Fibroblast of skin of scalp (primary cell): ENCODE results near the gene ATOSA. TPM values are rescaled to one million over a fixed set of nuclear protein-coding genes. Genes with fewer than 3 reads are reported as not detected.

Experiments used
- DNase-seq: peaks from one replicate; pipeline ENCODE4 v3.0.0-alpha.2; 2013
- polyA plus RNA-seq, 2 experiments: library from polyadenylated mRNA; unstranded; fragments of 120-200 nt; gene quantifications; one replicate each; pipeline ENCODE4 v1.2.1, GENCODE V29; 2013; ENCODE audit not compliant: insufficient read length in 2 of 2

The ATOSA gene
- 8.6 TPM for polyA plus RNA-seq (2013, experiment 1 of 2; ENCODE audit: insufficient read length)
- polyA plus RNA-seq (2013, experiment 2 of 2; ENCODE audit: insufficient read length): 10.7 TPM

DNA sequence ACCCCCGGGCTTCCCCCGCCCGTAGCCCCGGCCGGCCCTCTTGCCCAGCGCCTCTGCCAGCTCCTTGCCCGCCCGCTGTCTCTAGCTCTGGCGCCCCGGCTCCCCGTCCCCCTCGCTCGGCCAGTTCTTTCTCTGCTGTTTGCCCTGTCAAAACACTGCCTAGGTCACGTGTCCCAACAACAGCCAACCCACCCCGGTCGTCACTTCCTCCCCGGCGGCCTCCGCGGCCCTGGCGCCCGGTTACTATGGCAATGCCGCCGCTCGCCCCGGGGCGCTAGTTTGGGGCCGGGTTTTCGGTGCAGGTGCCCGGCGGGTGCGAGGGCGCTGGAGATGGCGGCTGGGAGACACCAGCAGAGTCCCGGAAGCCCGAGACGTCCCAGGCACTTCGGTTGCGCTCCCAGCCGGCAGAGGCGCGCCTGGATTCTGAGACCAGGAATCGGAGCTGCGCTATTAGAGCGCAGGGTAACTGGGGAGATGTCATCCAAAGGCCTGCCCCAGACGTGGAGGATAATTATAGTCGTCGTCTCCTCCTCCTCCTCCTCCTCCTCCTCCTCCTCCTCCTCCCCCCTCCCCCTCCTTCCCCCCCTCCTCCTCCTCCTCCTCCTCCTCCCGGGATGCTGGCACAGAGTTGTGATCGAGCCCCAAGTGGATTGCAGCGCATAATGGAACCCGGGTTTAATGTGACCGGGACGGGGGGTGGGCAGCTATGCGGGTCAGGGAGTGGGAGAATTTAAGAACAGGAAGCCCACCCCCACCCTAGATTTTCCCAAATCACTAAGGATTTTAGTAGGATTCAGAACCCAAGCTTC is at the start of gene ATOSA:
Gene ATOSA (minus strand): TSS at position 157 of the 809 bp plus-strand sequence. CDS start 1,367 bp downstream, outside the sequence.
- peak; percentile 86 for DNase-seq

DNA sequence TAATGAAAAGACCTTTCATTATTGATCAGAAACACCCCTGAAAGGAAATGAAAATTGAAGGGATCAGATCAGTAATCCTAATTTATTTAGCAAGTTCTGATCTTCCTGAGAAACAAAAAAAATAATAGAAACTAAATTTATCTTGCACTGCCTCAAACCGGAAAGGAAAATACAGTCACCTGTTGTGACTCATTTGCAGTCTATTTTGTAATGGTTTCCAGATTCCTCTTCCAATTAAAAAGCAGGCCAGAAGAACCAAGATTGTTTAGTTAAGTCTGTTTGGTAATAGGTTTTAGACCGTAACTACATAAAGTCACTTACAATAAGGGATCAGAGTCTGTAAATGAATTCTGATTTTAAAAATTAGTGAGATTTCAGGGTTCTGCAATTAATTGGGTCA is 49.7 kb upstream of the ATOSA start:
- DNase-seq: no peak

DNA sequence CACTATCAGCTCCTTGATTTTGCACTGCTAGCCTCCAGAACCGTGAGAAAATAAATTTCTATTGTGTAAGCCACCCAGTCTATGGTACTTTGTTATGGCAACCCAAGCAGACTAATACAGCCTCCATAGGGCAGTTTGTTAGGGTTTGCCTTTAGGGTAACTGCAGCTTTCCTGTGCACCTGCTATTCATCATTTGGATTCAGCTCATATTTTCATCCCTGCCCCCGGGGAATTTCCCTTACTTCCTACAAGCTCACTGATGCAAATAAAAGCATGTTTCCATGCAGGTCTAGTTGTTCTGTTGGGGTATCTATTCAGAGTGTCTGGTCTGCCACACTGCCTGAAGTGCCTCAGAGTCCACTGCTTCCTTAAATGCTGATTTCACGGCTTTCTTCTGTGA is 48.6 kb upstream of the ATOSA start:
- no peak for DNase-seq

- DNase-seq: no peak
Measured at GRCh38 chr15:52726195-52726594, 47.0 kb upstream of the ATOSA start.

DNA sequence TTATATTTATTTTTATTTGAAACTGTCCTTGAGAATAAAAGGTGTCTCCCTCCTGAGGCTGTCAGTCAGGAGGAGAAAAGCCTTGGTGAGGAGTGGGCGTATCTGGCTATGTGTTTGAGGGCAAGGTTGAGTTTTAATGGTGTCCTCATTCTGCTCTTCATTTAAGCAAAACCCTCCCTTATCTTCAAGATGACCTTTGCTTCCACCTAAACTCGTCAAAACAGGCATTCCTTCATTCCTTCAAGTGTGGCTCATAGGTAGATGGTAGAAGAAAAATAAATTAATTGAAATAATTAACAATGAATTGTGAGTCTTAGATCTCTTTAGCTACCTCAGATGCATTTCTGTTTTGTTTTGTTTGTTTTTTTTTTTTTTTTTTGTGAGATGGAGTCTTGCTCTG is 39.4 kb upstream of the ATOSA start:
- DNase-seq: no peak

DNA sequence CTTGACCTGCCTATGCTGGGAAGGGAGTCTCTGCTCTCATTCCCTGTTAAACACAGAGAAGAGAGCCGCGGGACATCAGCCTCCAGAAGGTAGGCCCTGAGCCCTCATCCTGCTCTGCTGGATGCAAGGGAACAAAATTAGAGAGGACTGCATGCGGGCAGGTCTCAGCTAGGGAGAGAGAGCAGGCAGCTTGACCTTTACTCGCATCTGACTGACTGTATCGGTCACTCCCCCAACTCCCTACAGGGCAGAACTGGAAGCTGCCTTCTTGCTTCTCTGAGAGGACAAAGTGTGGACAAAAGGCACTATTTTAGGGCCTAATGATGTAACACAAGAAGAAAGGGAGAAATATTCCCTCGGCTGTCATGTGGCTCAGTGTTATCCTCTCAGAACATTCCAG is 38.7 kb upstream of the ATOSA start:
- no peak for DNase-seq

DNA sequence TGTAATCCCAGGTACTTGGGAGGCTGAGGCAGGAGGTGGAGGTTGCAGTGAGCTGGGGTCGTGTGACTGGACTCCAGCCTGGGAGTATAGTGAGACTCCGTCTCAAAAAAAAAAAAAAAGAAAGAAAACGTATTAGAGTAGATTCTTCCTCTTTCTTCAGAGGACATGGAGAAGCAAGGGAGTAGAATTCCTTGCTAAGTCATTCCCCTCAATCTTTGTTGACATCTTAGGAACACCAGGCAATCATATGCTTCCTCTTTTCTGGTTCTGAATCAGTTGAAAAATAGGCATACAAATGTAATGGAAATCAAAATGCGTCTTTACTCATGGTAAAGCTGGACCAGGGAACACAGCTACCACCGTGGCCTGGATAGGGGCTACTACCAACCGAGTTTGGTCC is 38.3 kb upstream of the ATOSA start:
- DNase-seq: no peak

DNA sequence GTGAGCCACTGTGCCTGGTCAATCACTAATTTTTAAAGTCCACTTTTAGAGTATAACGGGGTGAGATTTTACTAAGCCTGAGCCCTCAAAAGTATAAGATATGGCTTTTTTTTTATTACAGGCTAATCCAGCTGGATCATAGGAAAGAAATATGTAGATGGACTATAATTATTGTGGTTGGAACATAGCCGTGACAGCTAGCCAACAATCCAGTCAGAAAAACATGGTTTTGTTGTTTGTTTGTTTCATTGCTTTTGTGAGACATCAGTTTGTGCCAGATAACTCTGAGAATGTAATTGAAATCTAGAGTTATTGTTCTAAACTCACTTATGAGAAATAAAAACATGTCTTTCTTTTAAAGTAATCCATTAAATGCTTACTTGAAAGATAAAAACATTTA is 37.3 kb upstream of the ATOSA start:
- no peak for DNase-seq

- no peak for DNase-seq
Measured at GRCh38 chr15:52715411-52715810, 36.2 kb upstream of the ATOSA start.

- DNase-seq: no peak
Measured at GRCh38 chr15:52714968-52715367, 35.8 kb upstream of the ATOSA start.

DNA sequence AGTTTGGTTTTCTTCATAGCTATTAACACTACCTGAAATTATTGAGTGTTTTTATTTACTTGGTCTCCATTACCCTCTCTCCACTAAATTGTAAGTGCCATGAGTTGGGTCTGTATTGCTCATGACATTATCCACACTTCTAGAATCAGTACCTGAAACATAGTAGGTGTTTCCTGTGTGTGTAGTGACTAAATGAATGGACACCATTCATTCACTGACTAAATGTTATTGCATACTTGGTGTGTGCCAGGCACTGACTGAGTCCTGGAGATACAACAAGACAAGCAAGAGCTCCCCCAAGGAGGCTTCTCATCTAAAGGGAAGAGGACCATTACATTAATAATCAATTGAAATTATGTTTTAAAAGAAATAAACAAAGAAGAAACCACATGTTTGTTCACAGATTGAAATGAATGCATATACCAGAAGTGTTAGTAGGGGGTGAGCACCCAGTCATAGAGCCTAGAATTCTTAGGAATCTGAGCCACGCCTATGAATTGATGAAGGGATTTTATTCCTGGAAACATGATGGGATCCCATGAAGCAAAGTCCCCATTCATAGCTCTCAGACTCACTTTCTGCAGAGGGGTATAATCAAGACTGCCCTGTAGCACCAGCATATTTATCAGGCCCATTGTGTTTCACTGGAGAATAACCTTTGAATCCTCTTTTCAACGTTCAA is 31.7 kb upstream of the ATOSA start:
- no peak for DNase-seq

GRCh38 chr15:52710050-52710707 is 31.0 kb upstream of the ATOSA start:
- no peak for DNase-seq

- DNase-seq: no peak
Measured at GRCh38 chr15:52709187-52709981, 30.2 kb upstream of the ATOSA start.

DNA sequence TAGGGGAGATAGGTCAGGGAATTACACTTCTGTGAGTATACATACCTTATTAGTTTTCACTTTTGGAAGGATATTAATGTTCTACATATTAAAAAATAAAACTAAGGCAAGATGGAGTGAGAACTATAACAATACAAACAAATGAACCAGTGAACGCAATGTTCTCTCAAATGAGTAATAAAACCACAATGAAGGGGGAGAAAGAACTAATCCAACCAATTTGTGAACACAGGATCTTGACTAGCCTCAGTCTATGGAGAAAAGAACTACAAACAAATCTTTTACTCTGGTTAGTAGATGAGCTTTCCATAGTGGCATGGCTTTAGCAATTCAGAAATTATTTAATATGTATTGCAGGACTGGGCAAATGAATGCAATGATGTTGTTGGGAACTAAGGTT is 26.9 kb upstream of the ATOSA start:
- no peak for DNase-seq

DNA sequence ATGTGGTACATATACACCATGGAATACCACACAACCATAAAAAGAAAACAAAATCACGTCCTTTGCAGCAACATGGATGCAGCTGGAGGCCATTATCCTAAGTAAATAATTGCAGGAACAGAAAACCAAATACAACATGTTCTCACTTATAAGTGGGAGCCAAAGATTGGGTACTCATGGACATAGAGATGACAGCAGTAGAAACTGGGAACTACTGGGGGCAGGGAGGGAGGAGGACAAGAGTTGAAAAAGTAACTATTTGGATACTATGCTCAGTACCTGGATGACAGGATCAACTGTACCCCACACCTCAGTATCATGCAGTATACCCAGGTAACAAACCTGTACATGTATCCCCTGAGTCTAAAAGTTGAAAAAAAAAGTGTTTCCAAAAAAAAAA is 23.2 kb upstream of the ATOSA start:
- no peak for DNase-seq

DNA sequence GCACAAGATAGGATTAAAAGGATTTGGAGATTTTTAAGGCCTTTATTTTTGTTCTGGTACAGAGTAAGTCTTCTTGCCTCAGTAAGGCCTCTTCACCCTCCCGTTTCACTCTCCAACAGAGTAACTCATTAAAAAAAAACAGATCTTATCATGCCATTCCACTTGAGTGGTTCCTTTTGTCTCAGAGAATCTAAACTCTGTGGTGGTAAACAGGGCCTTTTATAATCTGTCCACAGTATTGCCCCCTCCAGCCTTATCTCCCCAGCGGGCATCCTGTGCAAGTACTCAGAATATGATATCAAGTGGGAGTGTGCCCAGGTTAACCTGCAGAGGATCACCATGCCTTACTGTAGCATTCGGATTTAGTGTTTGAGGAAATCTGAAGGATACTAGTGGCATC is 20.3 kb upstream of the ATOSA start:
- no peak for DNase-seq

DNA sequence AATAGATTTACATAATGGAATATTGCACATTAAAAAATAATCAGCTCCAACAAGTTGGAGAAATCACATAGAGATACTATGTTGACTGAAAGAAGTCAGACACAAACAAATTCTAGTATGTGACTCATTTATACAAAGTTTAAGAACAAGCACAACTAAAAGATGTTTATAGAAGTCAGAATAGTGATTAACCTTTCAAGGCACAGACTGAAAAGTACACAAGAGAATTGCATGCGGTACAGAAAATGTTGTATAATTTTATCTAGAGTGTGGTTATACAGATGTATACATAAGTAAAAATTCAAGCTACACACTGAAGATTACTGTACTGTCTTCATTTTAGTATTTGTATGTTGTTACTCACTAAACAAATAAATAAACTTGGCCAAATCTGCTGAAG is 19.3 kb upstream of the ATOSA start:
- DNase-seq: no peak

- no peak for DNase-seq
Measured at GRCh38 chr15:52697051-52697450, 17.9 kb upstream of the ATOSA start.

DNA sequence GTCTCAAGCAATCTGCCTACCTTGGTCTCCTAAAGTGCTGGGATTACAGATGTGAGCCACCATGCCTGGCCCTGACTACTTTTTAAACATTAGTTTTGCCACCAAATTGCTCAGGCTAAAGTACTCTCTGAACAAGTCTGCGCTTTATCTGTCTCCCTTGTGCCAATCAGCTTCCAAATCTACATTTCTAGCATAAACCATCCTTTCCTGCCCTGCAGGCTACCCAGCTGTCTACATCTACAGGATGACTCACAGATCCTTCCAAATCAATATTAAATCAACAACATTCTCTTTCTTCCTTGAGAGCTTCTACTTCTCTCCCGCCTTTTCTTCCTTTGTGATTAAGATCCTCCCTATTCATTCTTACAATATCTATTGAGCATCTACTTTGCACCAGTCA is 16.0 kb upstream of the ATOSA start:
- no peak for DNase-seq

DNA sequence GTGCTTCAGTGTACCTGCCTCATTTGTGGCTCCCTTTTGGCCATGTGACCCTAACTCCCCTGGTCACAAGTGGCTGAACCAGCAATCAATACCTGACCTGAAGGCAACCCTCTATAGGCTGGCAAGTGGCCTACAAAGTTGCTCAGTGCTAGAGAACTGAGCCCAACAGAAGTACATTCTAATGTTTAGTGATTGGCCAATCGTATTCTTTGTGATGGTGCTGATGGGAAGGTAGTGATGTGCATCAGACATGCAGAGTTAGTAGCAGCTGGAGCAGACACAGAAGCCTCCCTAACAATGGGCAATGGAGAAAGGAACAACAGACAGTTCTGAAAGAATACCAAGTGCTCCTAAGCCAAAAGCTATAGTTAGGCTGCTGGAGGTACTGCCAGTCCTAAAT is 10.4 kb upstream of the ATOSA start:
- DNase-seq: no peak

GRCh38 chr15:52683580-52683979 is 4.4 kb upstream of the ATOSA start:
- no peak for DNase-seq

GRCh38 chr15:52682781-52683180 is 3.6 kb upstream of the ATOSA start:
- DNase-seq: no peak

GRCh38 chr15:52682200-52682599 is 3.0 kb upstream of the ATOSA start:
- no peak for DNase-seq
